ENCODE data around the gene PGAM5.

- TF ChIP-seq CTCF (IDR thresholded peaks at IDR 0.05; ENCODE audit: low read depth, low read length, poor library complexity, severe bottlenecking), result no peak
- TF ChIP-seq EZH2phosphoT487 (IDR thresholded peaks at IDR 0.05; ENCODE audit: borderline replicate concordance, low read length), result no peak
Observed at GRCh38 chr12:132743831-132744230, 33.2 kb downstream of the PGAM5 start.

All from DOHH2 (cell line).